Cardiac septum (tissue), 1 donor: Measurements from ENCODE around the gene MBD3L1. TPM values are rescaled to one million over a fixed set of nuclear protein-coding genes. Genes with fewer than 3 reads are reported as not detected.

Experiments used
- DNase-seq: peaks from one replicate; pipeline ENCODE4 v3.0.0-alpha.2; 2020; ENCODE audit warnings: low spot score
- intact Hi-C: fragments of 100-400 bp; cut with DNase I; formaldehyde crosslinking; loops from one replicate; pipeline ENCODE4 v1.14.0; 2022
- total RNA-seq: library from RNA; stranded (reverse); fragmentation: NEBNext Ultra II Directional; extraction: Animal tissue kit (Norgen Biotek cat#: 25700); gene quantifications from one replicate; pipeline ENCODE4 v1.2.1, GENCODE V29; 2021
- donor health status: DM: no; HTN: no; CAD: no.

The MBD3L1 gene
- total RNA-seq, 1 donor from 2014 or later = not detected

DNA sequence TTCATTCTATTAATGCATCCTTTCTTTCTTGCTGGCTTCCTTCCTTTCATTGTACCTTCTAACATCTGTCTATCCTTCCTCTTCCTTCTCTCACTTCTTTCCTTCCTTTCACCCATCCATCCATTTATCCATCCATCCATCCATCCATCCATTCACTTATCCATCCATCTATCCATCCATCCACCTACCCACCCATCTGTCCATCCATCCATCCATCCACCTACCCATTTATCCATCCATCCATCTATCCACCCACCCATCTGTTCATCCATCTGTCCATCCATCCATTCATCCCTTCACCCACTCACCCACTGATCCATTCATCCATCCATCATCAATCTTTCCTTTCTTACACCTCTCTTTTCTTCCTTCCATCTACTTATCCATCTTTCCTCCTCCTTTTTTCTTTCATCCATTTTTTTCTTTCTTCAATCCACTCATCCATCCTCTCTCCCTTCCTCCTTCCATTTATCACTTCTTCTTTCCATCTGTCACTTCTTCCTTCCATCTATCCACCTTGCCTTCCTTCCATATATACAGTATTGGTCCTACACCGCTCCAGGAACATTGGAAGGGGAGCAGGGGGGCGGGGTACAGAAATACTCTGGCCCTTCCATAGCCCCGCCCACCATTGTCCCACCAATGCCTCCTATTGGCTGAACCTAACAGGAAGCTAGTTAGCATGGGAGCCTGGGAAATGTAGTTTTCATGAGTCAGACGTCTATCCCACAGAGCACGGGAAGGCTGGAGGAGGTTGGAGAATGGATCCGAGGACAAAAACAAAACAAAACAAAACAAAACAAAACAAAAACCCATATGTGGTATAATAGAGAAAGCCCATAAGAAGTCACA is 45.9 kb downstream of the MBD3L1 start:
- DNase-seq = no peak
- intact Hi-C loops = no loop called here

DNA sequence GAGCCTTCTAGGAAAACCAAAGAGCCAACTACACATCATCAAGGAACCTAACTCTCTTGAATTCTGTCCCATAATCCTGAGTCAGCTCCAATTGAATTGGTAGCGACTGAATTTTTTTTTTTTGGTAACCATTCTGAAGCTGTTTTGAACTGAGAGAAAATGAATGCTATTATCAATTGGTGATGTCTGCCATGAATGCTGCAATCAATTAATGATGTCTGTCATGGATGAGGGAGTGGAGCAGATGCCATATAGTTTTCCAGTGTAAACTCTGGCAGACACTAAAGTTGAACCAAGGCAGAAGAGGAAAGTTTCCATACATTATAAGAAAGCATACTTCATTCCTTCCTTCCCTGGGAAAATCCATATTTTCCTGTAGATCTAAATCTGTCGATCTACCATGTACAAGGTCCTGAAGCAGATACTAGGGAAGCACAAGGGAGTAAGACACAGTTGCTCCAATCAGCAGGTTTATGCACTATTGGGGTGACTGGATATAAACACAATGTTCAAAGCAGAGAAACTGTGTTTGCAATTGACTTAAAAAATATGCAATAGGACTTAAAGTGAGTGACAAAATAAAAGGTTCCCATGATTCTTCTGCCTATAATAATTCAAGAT is 48.8 kb downstream of the MBD3L1 start:
- no peak for DNase-seq
- intact Hi-C loops = no loop called here

DNA sequence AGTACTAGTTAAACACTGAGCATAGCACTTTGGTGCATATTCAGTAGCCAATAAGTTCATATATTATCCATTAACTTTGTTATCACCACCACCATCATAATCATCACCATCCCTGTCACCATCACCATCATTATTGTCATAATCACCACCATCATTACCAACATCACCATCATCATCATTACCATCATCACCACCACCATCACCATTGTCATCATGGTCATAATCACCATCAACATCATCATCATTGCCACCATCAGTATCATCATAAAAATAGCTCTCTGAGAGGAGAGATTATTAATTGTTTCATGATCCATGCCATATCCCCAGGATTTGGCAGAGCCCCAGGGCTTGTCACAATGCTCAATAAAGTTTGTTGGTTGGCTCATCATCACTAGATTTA is 49.3 kb downstream of the MBD3L1 start:
- intact Hi-C loops = no loop called here
- no peak for DNase-seq

DNA sequence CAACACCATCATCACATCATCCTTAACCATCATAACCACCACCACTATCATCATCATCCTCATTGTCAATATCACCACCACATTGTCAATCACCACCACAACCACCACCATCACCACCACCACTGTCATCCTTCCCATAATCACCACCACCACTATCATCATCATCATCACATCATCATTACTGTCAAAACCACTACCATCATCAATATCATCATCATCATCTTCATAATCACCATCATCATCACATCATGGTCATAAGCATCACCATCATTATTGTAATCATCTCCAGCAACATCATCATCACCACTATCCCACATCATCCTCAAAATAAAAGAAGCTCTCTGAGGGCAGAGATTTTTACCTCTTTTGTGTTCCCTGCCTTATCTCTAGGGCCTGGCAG is 52.2 kb downstream of the MBD3L1 start:
- intact Hi-C loops = no loop called here
- no peak for DNase-seq

DNA sequence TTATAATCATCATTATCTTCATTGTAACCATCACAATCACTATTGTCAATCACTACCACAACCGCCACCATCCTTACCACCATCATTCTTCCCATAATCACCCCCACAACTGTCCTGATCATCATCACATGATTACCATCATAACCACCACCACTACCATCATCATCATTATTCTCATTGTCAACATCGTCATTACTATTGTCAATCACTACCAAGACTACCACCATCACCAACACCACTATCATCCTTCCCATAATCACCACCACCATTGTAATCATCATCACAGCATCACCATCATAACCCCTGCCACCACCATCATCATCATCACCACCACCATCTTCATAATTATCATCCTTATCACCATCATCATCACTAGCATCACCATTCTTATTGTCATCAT is 55.2 kb downstream of the MBD3L1 start:
- intact Hi-C loops = no loop called here

DNA sequence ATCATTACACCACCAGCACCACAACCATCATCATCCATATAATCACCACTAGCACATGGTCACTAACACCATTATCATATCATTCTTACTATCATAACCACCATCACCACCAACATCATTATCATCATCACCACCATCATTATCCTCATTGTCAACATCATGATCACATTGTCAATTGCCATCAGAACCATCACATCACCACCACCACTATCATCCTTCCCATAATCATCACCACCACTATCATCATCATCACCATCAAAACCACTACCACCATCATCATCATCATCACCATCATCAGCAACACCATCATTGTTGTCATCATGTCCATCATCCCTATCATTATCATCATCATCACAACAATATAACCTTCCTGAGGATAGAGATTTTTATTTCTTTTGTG is 58.1 kb downstream of the MBD3L1 start:
- DNase-seq = no peak
- intact Hi-C loops = no loop called here

More for the DNA sequence above, 55.2 kb downstream of the MBD3L1 start:
- DNase-seq = no peak

Other genes with a start within 250 kb of the MBD3L1 start
- gene ADAMTS10, start 221.7 kb upstream of the MBD3L1 start, total RNA-seq = 15.0 TPM
- not detected for gene NFILZ, start 201.7 kb upstream of the MBD3L1 start, total RNA-seq
- not detected for gene ACTL9, start 133.6 kb upstream of the MBD3L1 start, total RNA-seq
- gene OR2Z1, start 110.7 kb upstream of the MBD3L1 start, total RNA-seq = not detected
- 11.7 TPM for gene ZNF558, start 73 bp upstream of the MBD3L1 start, total RNA-seq
- gene MUC16, start 178.0 kb downstream of the MBD3L1 start, total RNA-seq = 0.03 TPM